Neural progenitor cell (in vitro differentiated cells): ENCODE results near the gene MRPS10.

Experiments used
- CTCF ChIP-seq: fragments of 200-600 bp; sonication (generic); IDR thresholded peaks from 2 replicates; pipeline ENCODE4 v1.5.1; 2017; ENCODE audit warnings: antibody characterized with exemption, mild to moderate bottlenecking
- EZH2 ChIP-seq: fragments of 200-600 bp; sonication (generic); IDR thresholded peaks from 2 replicates; pipeline ENCODE4 v1.6.1; 2017; ENCODE audit warnings: antibody characterized with exemption, mild to moderate bottlenecking, moderate library complexity

DNA sequence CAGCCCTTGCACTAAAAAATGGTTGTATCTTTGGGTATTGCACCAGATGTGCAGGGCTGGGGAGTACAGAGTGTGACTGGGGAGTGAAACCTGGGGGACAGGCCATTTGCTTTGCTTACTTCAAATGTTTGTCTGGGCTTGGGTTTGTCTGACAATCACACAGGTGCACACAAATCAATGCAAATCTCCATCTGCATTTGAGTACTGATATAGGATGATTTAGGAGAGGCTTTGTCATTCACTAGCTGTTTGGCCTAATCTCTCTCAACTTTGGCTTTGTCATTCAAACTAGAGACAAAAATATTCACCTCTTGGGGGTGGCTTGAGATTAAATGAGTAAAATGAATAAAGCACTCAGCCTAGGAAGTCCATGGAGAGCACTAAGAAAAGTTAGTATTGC is 40.7 kb downstream of the MRPS10 start:
- TF ChIP-seq EZH2: no peak
- TF ChIP-seq CTCF: no peak
